Fibroblast of skin of right biceps (primary cell): ENCODE measurements around the gene FASTKD2.
A peak's percentile ranks its signal among the peaks of the same experiment; 100 is the strongest.
"Not testable (repeated sequence)": the region's sequence is repeated elsewhere in the genome, so short reads cannot be mapped to it uniquely, and the experiment has no call there.

Experiments used
- DNase-seq: peaks from one replicate; pipeline ENCODE4 v3.0.0-alpha.2; 2013

FASTKD2 gene

GRCh38 chr2:206792645-206793044 lies 27.2 kb downstream of the FASTKD2 start:
- DNase-seq = no peak

GRCh38 chr2:206797376-206797775 lies 32.0 kb downstream of the FASTKD2 start:
- DNase-seq = no peak

DNA sequence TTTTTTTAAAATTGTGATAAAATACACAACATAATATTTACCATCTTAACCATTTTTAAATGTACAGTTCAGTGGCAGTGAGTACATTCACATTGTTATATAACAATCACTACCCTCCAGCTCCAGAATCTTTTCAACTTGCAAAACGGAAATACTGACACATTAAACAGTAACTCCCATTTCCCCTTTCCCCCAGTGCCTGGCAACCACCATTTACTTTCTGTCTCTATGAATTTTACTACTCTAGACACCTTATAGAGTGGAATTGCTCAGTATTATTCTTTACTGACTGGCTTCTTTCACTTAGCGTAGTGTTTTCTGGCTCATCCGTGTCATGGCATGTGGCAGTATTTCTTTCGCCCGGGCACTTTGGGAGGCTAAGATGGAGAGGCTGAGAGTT lies 32.6 kb downstream of the FASTKD2 start:
- DNase-seq = no peak

- DNase-seq = no peak
These were observed 33.7 kb downstream of the FASTKD2 start for GRCh38 chr2:206799083-206799482.

- DNase-seq = peak; percentile 73
These were observed 35.4 kb downstream of the FASTKD2 start for GRCh38 chr2:206800506-206801417.

DNA sequence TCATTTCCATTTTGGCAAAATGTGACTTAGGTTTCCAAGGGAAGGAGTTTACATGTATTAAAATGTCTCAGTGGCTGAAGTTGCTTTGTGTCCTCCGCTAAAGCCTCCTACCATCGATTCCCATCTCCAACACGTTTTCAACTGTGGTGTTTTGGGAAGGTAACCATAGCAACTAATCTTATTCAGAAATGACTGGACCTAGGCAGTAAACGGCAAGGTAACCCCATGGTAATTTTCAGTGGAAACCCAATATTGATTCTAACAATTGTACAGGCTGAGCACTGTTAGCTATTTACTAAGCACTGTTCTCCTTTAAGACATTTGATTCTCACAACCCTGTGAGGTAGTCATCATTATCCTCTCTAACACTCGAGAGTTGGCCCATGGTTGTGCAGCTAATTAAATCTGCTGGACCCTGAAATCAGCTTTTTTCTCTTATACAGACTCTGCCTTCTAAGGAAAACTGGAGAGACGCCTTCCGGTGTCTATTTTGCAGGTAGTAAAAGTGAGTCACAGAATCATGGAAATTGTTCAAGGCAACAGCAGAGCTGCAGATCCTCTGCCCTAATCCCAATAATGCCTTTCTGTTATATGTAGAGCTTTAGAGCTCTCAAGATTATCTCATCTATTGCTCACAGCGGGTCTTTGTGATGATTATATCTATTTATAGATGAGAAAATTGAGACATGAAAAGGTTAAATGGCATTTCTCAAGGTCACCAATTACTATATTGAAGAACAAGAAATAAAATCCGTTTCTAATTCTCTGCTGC lies 36.2 kb downstream of the FASTKD2 start:
- DNase-seq = no peak

GRCh38 chr2:206802654-206803514 lies 37.5 kb downstream of the FASTKD2 start:
- no peak for DNase-seq

GRCh38 chr2:206804326-206804725 lies 38.9 kb downstream of the FASTKD2 start:
- DNase-seq = peak; percentile 30

DNA sequence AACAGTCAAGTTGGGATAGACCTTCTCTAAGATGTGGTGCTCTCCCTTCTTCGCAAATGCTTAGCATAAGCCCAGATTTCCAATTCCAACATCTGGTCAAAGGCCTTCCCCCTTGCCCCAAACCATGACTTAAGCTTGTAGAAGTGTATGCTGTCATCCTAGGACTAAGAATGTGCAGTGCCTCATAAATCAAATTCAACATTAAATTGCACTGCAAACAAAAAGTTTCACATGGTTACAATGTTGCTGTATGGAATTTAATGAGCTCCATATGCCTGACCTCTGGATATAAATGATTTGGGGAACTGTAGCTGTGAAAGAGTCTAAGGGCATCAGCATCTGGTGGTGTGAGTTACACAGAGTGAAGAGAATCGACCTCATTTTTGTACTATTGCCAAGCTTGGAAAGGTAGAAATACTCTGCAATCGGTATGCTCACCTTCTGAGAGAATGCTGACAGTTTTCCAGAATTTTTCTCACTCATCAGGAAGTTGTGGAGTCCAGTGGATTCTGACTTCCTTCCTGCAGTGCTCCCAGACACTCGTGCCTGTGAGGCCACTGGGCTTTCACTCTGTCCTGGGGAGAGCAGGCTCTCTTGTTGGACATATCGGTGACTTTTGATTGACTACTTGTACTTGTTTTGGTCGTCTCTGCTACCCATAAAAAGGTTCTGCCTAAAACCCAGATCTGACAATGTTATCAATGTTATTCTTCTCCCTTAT lies 40.6 kb downstream of the FASTKD2 start:
- DNase-seq = peak; percentile 67

DNA sequence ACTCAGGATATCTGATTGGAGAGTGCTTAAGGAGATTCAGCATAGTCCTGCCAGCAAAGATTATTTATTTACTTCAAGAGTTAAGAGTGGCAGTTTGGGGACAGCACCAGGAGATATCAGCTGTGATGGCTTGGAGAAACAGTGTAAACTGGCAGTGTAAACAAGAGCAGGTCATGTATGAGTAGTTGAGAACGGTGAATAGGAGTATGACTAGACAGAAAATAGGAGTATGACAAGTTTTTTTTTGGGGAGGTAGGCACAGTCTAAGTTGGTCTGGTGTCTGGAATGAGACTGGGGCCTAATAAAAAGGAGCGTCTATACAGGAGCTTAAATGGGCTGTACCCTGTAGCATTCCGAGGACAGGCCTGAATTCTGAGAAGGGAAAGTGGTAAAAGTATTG lies 42.2 kb downstream of the FASTKD2 start:
- DNase-seq = not testable (repeated sequence)

GRCh38 chr2:206812471-206812870 lies 47.1 kb downstream of the FASTKD2 start:
- DNase-seq = not testable (repeated sequence)

- no peak for DNase-seq
These were observed 49.1 kb downstream of the FASTKD2 start for GRCh38 chr2:206814498-206814897.

DNA sequence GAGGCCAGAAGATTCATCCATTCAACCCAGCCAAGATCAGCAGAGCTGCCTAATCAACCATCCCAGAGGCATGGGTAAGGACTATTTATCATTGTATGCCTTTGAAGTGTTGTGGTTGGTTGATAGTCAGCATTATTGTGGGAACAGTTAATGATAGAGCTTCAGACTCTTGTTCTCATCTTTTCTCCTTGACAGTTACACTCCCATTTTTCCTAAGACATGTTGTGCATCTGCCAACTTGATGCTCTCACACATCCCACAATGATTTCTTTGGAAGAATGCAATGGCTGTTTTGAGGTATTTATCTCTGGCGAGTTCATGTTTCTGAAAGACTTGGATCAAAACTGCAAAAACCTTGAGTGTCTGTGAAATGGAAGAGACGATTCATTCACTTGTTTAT lies 55.4 kb downstream of the FASTKD2 start:
- no peak for DNase-seq

DNA sequence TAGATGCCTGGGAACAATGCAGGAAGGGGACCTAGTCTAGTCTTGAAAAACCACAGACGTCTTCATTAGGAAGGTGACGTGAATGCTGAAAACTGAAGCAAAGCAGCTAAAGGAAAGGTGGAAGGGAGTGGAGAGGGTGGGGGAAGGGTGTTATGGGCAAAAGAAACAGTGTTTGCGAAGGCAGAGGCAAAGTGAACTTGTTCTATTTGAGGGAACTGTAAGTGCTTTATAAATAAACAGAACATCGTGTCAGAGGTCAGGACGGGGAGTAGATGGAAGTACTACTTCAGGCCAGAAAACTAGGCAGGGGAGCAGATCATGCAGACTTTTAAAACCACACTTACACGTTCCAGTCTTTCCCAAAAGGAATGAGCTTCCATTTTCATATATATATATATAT lies 57.8 kb downstream of the FASTKD2 start:
- no peak for DNase-seq

GRCh38 chr2:206824087-206824618 lies 58.7 kb downstream of the FASTKD2 start:
- no peak for DNase-seq

DNA sequence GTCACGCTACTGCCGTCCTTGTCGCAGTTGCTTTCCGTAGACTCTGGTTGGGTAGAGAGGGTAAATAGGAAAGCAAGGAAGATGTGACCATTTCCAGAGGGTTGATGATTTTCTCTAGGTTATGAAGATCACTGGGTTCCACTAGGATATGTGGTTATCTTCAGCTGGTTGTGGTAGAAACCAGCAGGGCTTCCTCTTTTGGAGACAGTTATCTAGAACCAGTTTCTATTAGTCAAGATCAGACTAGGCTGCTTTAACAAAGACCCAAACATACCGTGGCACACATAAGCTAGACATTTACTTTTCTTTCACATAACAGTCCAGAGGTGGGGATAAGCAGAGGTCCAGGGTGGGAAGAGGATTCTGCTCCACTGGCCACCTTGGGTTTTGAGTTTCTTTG lies 59.6 kb downstream of the FASTKD2 start:
- DNase-seq = no peak

- DNase-seq = no peak
These were observed 66.1 kb downstream of the FASTKD2 start for GRCh38 chr2:206831442-206831995.

- no peak for DNase-seq
These were observed 67.5 kb downstream of the FASTKD2 start for GRCh38 chr2:206832873-206833272.

- no peak for DNase-seq
These were observed 67.9 kb downstream of the FASTKD2 start for GRCh38 chr2:206833291-206833690.

GRCh38 chr2:206836722-206837121 lies 71.3 kb downstream of the FASTKD2 start:
- no peak for DNase-seq

- DNase-seq = no peak
These were observed 72.4 kb downstream of the FASTKD2 start for GRCh38 chr2:206837775-206838174.

GRCh38 chr2:206838690-206839089 lies 73.3 kb downstream of the FASTKD2 start:
- DNase-seq = no peak
